GM19397 (cell line): ENCODE measurements around the gene GDPD4.
"Not testable (repeated sequence)": the region's sequence is repeated elsewhere in the genome, so short reads cannot be mapped to it uniquely, and the experiment has no call there.

Experiments
- ATAC-seq: cut with Tn5 transposase; IDR thresholded peaks from one replicate; pipeline ENCODE4 v1.9.1; 2021; ENCODE audit warnings: mild to moderate bottlenecking, moderate library complexity; ENCODE audit not compliant: unreplicated experiment

GDPD4 gene

GRCh38 chr11:77300028-77300427 lies 1.5 kb downstream of the GDPD4 start:
- ATAC-seq: not testable (repeated sequence)

- no peak for ATAC-seq
Observed at GRCh38 chr11:77299528-77299993, 1.9 kb downstream of the GDPD4 start.

GRCh38 chr11:77294040-77294439 lies 7.4 kb downstream of the GDPD4 start:
- ATAC-seq: no peak

DNA sequence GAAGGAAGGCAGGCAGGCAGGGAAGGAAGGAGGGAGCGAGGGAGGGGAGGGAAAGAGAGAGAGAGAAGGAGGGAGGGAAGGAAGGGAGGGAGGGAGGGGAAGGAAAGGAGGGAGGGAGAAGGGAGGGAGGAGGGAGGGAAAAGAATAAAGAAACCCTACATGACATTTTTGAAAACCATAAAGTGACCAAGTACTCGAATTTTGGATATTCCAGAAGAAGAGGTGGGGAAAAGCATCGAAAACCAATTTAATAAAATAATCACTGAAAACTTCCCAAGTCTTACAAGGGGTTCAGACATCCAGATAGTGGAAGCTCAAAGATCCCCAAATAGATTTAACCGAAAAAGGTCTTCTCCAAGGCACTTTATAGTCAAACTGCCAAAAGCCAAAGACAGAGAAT lies 11.7 kb downstream of the GDPD4 start:
- no peak for ATAC-seq

DNA sequence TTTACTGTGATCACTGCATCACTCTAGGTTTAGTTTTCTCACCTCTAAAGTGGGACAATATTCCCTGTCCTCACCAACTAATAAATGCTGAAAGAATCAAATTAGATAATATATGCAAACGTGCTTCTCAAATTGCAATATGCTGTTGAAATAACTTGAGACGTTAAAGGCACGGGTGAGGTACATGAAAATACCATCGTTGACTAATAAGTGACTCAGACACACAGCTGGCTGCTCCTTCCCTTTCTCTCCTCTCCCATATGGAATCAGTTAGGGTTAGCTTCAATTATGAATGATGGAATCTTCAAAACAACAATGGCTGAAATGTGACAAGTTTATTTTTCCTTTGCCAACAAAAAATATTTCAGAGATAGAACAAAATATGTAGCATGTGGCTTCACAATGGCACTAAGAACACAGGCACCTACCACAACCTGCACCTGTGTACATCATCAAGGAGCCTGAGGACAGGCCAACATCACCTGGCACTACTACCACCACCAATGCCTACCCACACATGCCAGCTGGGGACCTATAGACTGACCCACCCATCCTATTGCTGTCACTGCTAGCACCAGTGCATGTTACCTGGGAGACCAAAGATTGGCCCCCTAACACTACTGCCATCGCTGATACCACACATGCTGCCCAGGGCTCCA lies 13.7 kb downstream of the GDPD4 start:
- no peak for ATAC-seq

DNA sequence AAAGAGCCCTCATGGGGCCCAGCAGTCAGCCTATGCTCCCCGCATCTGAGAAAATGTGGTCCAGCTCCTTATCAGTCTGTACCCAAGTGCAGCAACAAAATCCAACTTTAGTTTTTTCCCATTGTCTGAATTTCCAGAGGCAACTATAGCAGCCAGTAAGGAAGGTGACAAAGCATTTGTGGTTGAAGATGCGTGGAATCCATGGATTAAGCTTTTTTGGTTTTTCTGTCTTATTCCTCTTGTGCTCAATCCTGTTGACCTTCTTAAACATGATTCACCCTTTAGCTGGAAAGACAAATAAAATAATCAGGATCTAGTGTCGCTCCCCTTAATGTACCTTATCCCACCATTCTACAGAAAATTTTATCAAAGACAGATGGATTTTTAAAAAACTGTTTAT lies 14.3 kb downstream of the GDPD4 start:
- no peak for ATAC-seq

- no peak for ATAC-seq
Observed at GRCh38 chr11:77284476-77285468, 16.7 kb downstream of the GDPD4 start.

GRCh38 chr11:77283101-77283500 lies 18.4 kb downstream of the GDPD4 start:
- ATAC-seq: no peak

DNA sequence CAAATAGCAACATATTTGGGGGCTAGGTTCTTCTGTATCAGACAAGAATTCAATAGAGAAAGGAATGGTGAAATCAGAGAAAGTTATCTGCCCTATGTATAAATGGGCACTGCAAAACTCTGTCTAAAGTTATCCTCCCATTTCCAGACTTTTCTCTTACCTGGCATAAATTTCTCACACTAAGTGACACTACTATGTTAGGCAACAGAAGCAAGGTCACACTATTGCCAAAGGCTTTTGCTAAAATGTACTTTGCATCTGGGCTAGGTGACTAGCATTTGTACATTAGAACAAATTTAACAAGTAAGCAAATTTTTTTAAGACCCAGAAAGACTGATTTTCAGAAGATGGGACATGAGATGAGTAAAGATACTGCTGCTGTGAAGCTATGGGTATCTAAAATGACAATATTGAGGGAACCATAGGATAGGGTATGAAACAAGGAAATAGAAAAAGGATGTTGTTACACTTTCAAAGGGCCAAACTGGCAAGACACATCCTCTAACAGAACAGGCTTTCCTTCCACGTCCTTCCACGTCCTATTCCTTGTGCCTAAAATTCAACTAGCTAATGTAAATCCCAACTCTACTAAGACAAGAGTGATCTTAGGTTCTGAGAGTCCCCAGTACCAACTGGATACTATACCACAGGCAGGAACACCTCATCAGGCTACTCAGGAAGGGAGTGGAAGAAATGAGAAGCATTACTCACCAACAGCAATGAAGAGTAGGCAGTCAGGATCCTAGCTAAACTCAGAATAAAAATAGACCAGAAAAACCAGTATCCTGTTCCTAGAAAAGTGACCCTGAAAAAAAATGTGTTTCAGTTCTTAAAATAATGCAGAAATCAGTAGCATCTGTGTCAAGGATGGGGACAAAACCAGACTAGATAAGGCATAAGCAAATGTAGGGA lies 22.6 kb downstream of the GDPD4 start:
- no peak for ATAC-seq

DNA sequence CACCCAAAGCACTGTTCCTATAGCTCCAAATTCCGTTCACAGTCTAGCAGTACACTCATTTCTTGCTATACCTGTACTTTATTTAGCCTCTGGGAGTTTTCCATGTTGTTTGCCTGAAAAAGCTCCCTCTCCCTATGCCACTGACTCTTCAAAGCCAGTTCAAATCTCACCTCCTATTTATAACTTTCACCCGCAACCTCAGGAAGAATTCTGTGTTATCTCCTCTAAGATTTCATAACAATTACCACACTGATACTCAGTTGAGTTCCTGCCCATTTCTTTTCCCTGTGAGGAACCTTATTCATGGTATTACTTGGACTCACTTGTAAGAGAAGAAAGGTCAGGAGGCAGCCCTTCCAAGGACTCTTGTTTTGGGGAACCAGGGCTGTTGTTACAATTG lies 25.2 kb downstream of the GDPD4 start:
- ATAC-seq: no peak

- ATAC-seq: no peak
Observed at GRCh38 chr11:77270921-77271320, 30.6 kb downstream of the GDPD4 start.

DNA sequence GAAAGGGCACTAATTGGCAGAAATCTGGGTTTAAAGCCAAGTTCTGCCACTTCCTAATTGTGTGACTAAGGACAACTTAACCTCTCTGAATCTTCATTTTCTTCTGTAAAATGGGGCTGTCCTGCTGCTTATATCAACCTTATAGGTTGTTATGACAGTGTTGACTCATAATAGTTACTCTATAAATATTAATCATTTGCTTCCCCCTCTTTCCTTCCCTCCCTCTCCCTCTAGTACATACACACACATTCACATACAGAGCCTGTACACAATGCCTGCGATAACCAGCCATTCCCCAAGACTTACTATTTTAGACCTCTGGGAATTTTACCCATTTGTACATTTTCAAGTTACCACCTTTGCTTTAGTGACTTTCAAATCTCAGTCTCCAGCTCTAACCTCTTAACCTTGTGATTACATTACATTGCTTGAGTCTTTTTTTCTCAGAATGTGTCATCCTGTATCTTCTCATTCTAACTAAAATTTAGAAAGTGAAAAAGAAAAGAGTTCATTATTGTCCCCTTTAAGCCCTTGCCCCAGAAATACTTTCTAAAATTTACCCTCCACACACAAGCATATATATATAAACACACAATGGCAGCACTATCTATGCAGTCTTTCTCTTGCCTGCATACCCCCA lies 31.9 kb downstream of the GDPD4 start:
- ATAC-seq: no peak

GRCh38 chr11:77267962-77268361 lies 33.5 kb downstream of the GDPD4 start:
- ATAC-seq: no peak

GRCh38 chr11:77266766-77267165 lies 34.7 kb downstream of the GDPD4 start:
- no peak for ATAC-seq

- ATAC-seq: no peak
Observed at GRCh38 chr11:77262803-77263202, 38.7 kb downstream of the GDPD4 start.

- ATAC-seq: no peak
Observed at GRCh38 chr11:77259641-77260040, 41.8 kb downstream of the GDPD4 start.

GRCh38 chr11:77253690-77254089 lies 47.8 kb downstream of the GDPD4 start:
- ATAC-seq: no peak

DNA sequence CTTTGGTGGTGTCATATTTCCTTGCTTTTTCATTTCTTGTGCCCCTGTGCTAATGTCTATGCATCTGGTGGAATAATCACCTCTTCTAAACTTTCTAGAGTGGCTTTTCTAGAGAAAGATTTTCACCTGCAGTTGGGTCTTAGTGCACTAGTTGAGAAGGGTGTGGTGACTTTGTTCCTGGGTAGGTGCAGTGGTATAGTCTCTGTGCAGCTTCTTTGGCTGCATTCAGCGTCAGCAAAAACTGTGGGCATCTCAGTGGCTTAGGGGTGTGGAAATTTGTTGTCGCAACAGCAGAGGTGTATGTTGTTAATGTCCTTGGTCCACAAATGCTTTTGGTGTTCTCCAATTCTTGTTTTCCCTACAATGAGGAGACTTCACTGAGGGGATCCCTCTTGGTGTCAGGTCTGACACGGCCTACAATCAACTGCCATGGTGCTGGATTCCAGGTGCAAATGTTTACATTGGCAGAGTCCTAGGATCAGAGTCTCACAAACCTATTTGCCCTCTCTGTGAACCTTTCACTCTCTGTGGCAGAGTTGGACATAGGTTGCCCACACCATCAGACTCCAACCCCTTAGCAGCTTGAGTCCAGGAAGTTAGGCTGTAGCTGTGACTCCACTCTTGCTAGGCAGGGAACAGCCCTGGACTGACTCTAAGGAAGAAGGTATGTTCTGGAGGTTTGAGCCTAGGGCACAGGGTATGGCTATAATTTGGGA lies 48.8 kb downstream of the GDPD4 start:
- no peak for ATAC-seq

GRCh38 chr11:77250881-77251640 lies 50.4 kb downstream of the GDPD4 start:
- ATAC-seq: no peak
